Uterus (tissue), 2 donors: ENCODE measurements around the gene ACAD11.

ENCODE experiments used
- POLR2A ChIP-seq, 2 donors: fragments of 450-650 bp; IDR thresholded peaks; one replicate each; pipeline ENCODE4 v1.6.1; 2016; ENCODE audit warnings: antibody characterized with exemption in 2 of 2, mild to moderate bottlenecking in 1 of 2, moderate library complexity in 1 of 2
- TF ChIP-seq, protein P1 (sequence below), 4 experiments: fragments of 200-600 bp in 2 of 4; fragments of 450-650 bp in 2 of 4; sonication (generic) in 2 of 4; IDR thresholded peaks; one replicate each; pipeline ENCODE4 v1.5.1; 2016 to 2019; ENCODE audit warnings: antibody characterized with exemption in 4 of 4, mild to moderate bottlenecking in 2 of 4, moderate library complexity in 1 of 4

DNA sequence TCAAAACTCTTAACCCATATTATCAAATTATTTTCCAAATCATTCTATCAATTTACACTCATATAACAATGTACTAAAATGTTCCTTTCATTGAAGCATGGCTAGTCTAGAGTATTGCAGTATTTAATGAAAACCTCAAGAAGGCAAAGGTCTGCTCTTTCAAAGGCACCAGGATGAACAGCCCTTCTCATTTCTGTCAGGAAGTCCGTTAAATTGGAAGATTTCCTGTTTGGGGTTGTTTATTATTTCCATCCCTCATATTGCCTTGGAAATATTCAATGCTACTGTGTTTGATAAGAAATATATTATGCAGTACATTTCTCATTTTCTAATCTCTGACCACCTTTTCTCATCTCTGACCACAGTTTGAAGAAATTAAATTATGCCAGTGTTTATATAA is 37.5 kb downstream of the ACAD11 start:
- TF ChIP-seq, protein P1, sequence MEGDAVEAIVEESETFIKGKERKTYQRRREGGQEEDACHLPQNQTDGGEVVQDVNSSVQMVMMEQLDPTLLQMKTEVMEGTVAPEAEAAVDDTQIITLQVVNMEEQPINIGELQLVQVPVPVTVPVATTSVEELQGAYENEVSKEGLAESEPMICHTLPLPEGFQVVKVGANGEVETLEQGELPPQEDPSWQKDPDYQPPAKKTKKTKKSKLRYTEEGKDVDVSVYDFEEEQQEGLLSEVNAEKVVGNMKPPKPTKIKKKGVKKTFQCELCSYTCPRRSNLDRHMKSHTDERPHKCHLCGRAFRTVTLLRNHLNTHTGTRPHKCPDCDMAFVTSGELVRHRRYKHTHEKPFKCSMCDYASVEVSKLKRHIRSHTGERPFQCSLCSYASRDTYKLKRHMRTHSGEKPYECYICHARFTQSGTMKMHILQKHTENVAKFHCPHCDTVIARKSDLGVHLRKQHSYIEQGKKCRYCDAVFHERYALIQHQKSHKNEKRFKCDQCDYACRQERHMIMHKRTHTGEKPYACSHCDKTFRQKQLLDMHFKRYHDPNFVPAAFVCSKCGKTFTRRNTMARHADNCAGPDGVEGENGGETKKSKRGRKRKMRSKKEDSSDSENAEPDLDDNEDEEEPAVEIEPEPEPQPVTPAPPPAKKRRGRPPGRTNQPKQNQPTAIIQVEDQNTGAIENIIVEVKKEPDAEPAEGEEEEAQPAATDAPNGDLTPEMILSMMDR (IDR thresholded peaks at IDR 0.05) = no peak
- no peak for TF ChIP-seq POLR2A (IDR thresholded peaks at IDR 0.05)
